DOHH2 (cell line): ENCODE results near the gene ANAPC16.

Experiments used
- H3F3A ChIP-seq: fragments of 200-600 bp; sonication (generic), shearing (Covaris generic); 2 replicates; pipeline ENCODE4 v1.6.0; 2016; ENCODE audit warnings: antibody characterized with exemption, mild to moderate bottlenecking; ENCODE audit not compliant: control insufficient read depth, insufficient read depth
- H3K27ac ChIP-seq: fragments of 200-600 bp; sonication (generic); 2 replicates; pipeline ENCODE4 v1.5.1; 2014; ENCODE audit warnings: low read depth, mild to moderate bottlenecking, low read length, moderate library complexity
- H3K27me3 ChIP-seq: fragments of 200-600 bp; sonication (generic); 2 replicates; pipeline ENCODE4 v1.6.1; 2014; ENCODE audit warnings: mild to moderate bottlenecking, low read length, mixed read lengths; ENCODE audit not compliant: control insufficient read depth
- H3K36me3 ChIP-seq: fragments of 200-600 bp; sonication (generic); 2 replicates; pipeline ENCODE4 v1.6.1; 2014; ENCODE audit warnings: mild to moderate bottlenecking, low read length, moderate library complexity, mixed read lengths; ENCODE audit not compliant: control insufficient read depth
- H3K4me1 ChIP-seq: fragments of 200-600 bp; sonication (generic); 2 replicates; pipeline ENCODE4 v1.6.1; 2014; ENCODE audit warnings: mild to moderate bottlenecking, low read length, mixed read lengths; ENCODE audit not compliant: control insufficient read depth
- H3K4me2 ChIP-seq: fragments of 200-600 bp; sonication (generic); 2 replicates; pipeline ENCODE4 v1.6.0; 2014; ENCODE audit warnings: mild to moderate bottlenecking, low read length, moderate library complexity
- H3K4me3 ChIP-seq: fragments of 200-600 bp; sonication (generic); 2 replicates; pipeline ENCODE4 v1.5.1; 2014; ENCODE audit warnings: mild to moderate bottlenecking, low read length, mixed read lengths
- H3K79me2 ChIP-seq: fragments of 200-600 bp; sonication (generic); 2 replicates; pipeline ENCODE4 v1.6.1; 2014; ENCODE audit warnings: mild to moderate bottlenecking, low read length, mixed read lengths; ENCODE audit not compliant: control insufficient read depth
- H3K9me2 ChIP-seq: fragments of 200-600 bp; sonication (generic); replicated peaks from 2 replicates; pipeline ENCODE4 v1.6.1; 2014; ENCODE audit warnings: mild to moderate bottlenecking, low read length, mixed read lengths; ENCODE audit not compliant: control insufficient read depth
- H3K9me3 ChIP-seq: fragments of 200-600 bp; sonication (generic); 2 replicates; pipeline ENCODE4 v1.6.1; 2014; ENCODE audit warnings: antibody characterized with exemption, low read length, mixed read lengths; ENCODE audit not compliant: control insufficient read depth, insufficient read depth
- H4K20me1 ChIP-seq: fragments of 200-600 bp; sonication (generic); 2 replicates; pipeline ENCODE4 v1.6.0; 2014; ENCODE audit warnings: low read depth, mild to moderate bottlenecking, antibody characterized with exemption, low read length, moderate library complexity; ENCODE audit not compliant: control insufficient read depth, insufficient read depth
- CTCF ChIP-seq: fragments of 200-600 bp; sonication (generic); IDR thresholded peaks from one replicate; pipeline ENCODE4 v1.5.1; 2014; ENCODE audit warnings: antibody characterized with exemption, mild to moderate bottlenecking, low read depth, low read length; ENCODE audit not compliant: poor library complexity, severe bottlenecking
- EZH2phosphoT487 ChIP-seq: fragments of 200-600 bp; sonication (generic); IDR thresholded peaks from 2 replicates; pipeline ENCODE4 v1.6.1; 2017; ENCODE audit warnings: borderline replicate concordance, mild to moderate bottlenecking, antibody characterized with exemption, low read length, moderate library complexity, mixed read lengths

The ANAPC16 gene

GRCh38 chr10:72270607-72271281 lies 54.9 kb downstream of the ANAPC16 start:
- H3K4me3 ChIP-seq, result no peak overlapping the region
- no peak for TF ChIP-seq CTCF
- no peak for TF ChIP-seq EZH2phosphoT487
- H3K9me2 ChIP-seq, result no peaks in the 10 kb centered on the region
- no peaks in the 10 kb centered on the region; the same call in 1 of the 2 replicates for H3K27me3 ChIP-seq
- peaks cover 17% of the 10 kb centered on the region; the same call in 1 of the 2 replicates for H4K20me1 ChIP-seq
- peaks cover 44% of the 10 kb centered on the region for H3K4me1 ChIP-seq
- no peaks in the 10 kb centered on the region for H3K9me3 ChIP-seq
- H3K27ac ChIP-seq, result no peak overlapping the region
- H3K36me3 ChIP-seq, result peaks cover 20% of the 10 kb centered on the region
- no peak overlapping the region for H3K4me2 ChIP-seq
- peaks cover 20% of the 10 kb centered on the region for H3K79me2 ChIP-seq
- peaks cover 21% of the 10 kb centered on the region for H3F3A ChIP-seq

GRCh38 chr10:72272689-72273409 lies 57.0 kb downstream of the ANAPC16 start:
- peaks cover 29% of the 10 kb centered on the region for H3K36me3 ChIP-seq
- H3F3A ChIP-seq, result peaks cover 41% of the 10 kb centered on the region
- peaks cover 21% of the 10 kb centered on the region for H3K79me2 ChIP-seq
- peak overlapping the region; percentile 95 for H3K4me3 ChIP-seq
- H3K4me1 ChIP-seq, result peaks cover 38% of the 10 kb centered on the region
- H3K27ac ChIP-seq, result peak overlapping the region; percentile 59
- H3K4me2 ChIP-seq, result peak overlapping the region; percentile 96
- H3K9me3 ChIP-seq, result no peaks in the 10 kb centered on the region
- peaks cover 18% of the 10 kb centered on the region; the same call in 1 of the 2 replicates for H4K20me1 ChIP-seq
- no peaks in the 10 kb centered on the region; the same call in 1 of the 2 replicates for H3K27me3 ChIP-seq
- no peaks in the 10 kb centered on the region for H3K9me2 ChIP-seq
- TF ChIP-seq EZH2phosphoT487 (no peak), CTCF (peak; percentile 11)

- H3K4me3 ChIP-seq, result peak within 1 kb of the TSS; percentile 95
- H3K36me3 ChIP-seq, result peaks cover 29% of the 10 kb centered on the region
- peak within 1 kb of the TSS; percentile 96 for H3K4me2 ChIP-seq
- H3F3A ChIP-seq, result peaks cover 41% of the 10 kb centered on the region
- H3K79me2 ChIP-seq, result peaks cover 21% of the 10 kb centered on the region
- peaks cover 18% of the 10 kb centered on the region; the same call in 1 of the 2 replicates for H4K20me1 ChIP-seq
- TF ChIP-seq EZH2phosphoT487, result no peak
- H3K9me2 ChIP-seq, result no peaks in the 10 kb centered on the region
- H3K9me3 ChIP-seq, result no peaks in the 10 kb centered on the region
- H3K27ac ChIP-seq, result peak within 1 kb of the TSS; percentile 77
- H3K4me1 ChIP-seq, result peaks cover 38% of the 10 kb centered on the region
- H3K27me3 ChIP-seq, result no peaks in the 10 kb centered on the region; the same call in 1 of the 2 replicates
These were observed 57.8 kb downstream of the ANAPC16 start, which contains the start of gene DDIT4 for GRCh38 chr10:72273410-72274212. Gene DDIT4, plus strand, starts transcription at chr10:72273924. Its CDS starts 293 bp downstream, at chr10:72274217.
